DLD1 (cell line): ENCODE data around the gene KRTAP10-5.
"Not testable (repeated sequence)": the region's sequence is repeated elsewhere in the genome, so short reads cannot be mapped to it uniquely, and the experiment has no call there.

Experiments
- in situ Hi-C: cut with HindIII; loops from 2 replicates; pipeline ENCODE4 v1.10.0; 2017; ENCODE audit warnings: low sequenced_read_pairs

KRTAP10-5 gene

GRCh38 chr21:44612029-44612486 is 31.7 kb upstream of the KRTAP10-5 start, which contains the start of gene KRTAP10-8:
TSS of gene KRTAP10-8 (plus strand) at chr21:44612079. CDS start at chr21:44612101, 22 bp downstream.
- in situ Hi-C loops, result no loop called here

- in situ Hi-C loops, result no loop called here
These were observed 31.1 kb upstream of the KRTAP10-5 start for GRCh38 chr21:44611551-44611950.

- in situ Hi-C loops, result not testable (repeated sequence)
These were observed 29.9 kb upstream of the KRTAP10-5 start for GRCh38 chr21:44610157-44610843.

GRCh38 chr21:44609193-44609592 is 28.8 kb upstream of the KRTAP10-5 start:
- in situ Hi-C loops, result no loop called here

- in situ Hi-C loops, result no loop called here
These were observed 26.1 kb upstream of the KRTAP10-5 start for GRCh38 chr21:44606495-44606894.

GRCh38 chr21:44603911-44604310 is 23.5 kb upstream of the KRTAP10-5 start:
- in situ Hi-C loops, result no loop called here

- in situ Hi-C loops, result no loop called here
These were observed 22.9 kb upstream of the KRTAP10-5 start for GRCh38 chr21:44603109-44603875.

GRCh38 chr21:44602463-44602850 is 22.1 kb upstream of the KRTAP10-5 start:
- in situ Hi-C loops, result no loop called here

- in situ Hi-C loops, result no loop called here
These were observed 21.4 kb upstream of the KRTAP10-5 start for GRCh38 chr21:44601596-44602462.

- in situ Hi-C loops, result not testable (repeated sequence)
These were observed 20.7 kb upstream of the KRTAP10-5 start for GRCh38 chr21:44601091-44601490.

GRCh38 chr21:44600118-44600978 is 19.9 kb upstream of the KRTAP10-5 start, which contains the start of gene KRTAP10-7:
TSS of gene KRTAP10-7 (plus strand) at chr21:44600597. CDS start at chr21:44600622, 25 bp downstream.
- in situ Hi-C loops, result not testable (repeated sequence)

GRCh38 chr21:44599264-44600029 is 19.0 kb upstream of the KRTAP10-5 start:
- in situ Hi-C loops, result no loop called here

GRCh38 chr21:44598061-44598460 is 17.7 kb upstream of the KRTAP10-5 start:
- in situ Hi-C loops, result no loop called here

- in situ Hi-C loops, result no loop called here
These were observed 15.8 kb upstream of the KRTAP10-5 start for GRCh38 chr21:44596068-44596725.

- in situ Hi-C loops, result no loop called here
These were observed 15.1 kb upstream of the KRTAP10-5 start for GRCh38 chr21:44595524-44595923.

GRCh38 chr21:44594406-44594916 is 14.1 kb upstream of the KRTAP10-5 start:
- in situ Hi-C loops, result no loop called here

GRCh38 chr21:44593598-44594405 is 13.4 kb upstream of the KRTAP10-5 start:
- in situ Hi-C loops, result no loop called here
